A549 (cell line): Measurements from ENCODE around the gene CFLAR. TPM values are rescaled to one million over a fixed set of nuclear protein-coding genes. Genes with fewer than 3 reads are reported as not detected.

Experiments used
- ATAC-seq, 2 experiments: fragments of 200-7000 bp in 1 of 2; fragments of >200 bp in 1 of 2; cut with Nextera tagmentation in 1 of 2; cut with Tn5 transposase in 1 of 2; 3 replicates each; pipeline versions ENCODE4 v1.8.0 to v1.9.1; 2018 to 2020; ENCODE audit warnings: mild to moderate bottlenecking in 1 of 2, moderate library complexity in 1 of 2
- CTCF ChIA-PET: fragments of 300-600 bp; sonication (Branson Sonifier 250); formaldehyde crosslinking; extraction: SDS; loops from one replicate; lab custom pipeline; 2021; ENCODE audit warnings: antibody characterized with exemption, inconsistent platforms; lab: Yijun Ruan, JAX
- POLR2A ChIA-PET: fragments of 350-600 bp; formaldehyde crosslinking; extraction: SDS; loops from one replicate; lab custom pipeline; 2021; ENCODE audit warnings: antibody characterized with exemption, inconsistent platforms; lab: Yijun Ruan, JAX
- DNase-seq, 2 experiments: peaks; one replicate each; pipeline versions ENCODE4 v3.0.0 to v3.0.0-alpha.2; 2011 to 2016; ENCODE audit warnings: low read depth in 1 of 2, low spot score in 1 of 2
- FAIRE-seq: peaks from 2 replicates; lab custom pipeline; 2011; peaks lifted over from hg19 to GRCh38; lab: Jason Lieb, UNC
- H3K27ac ChIP-seq, 2 experiments: fragments of >200 bp; sonication (Bioruptor Twin); formaldehyde crosslinking; 3 replicates each; pipeline ENCODE4 v1.5.1; 2016 to 2017
- H3K4me1 ChIP-seq: fragments of >200 bp; sonication (Bioruptor Twin); formaldehyde crosslinking; 3 replicates; pipeline ENCODE4 v1.6.1; 2016
- H3K4me2 ChIP-seq: fragments of >200 bp; sonication (Bioruptor Twin); formaldehyde crosslinking; 3 replicates; pipeline ENCODE4 v1.6.1; 2016
- H3K4me3 ChIP-seq: fragments of >200 bp; sonication (Bioruptor Twin); formaldehyde crosslinking; 3 replicates; pipeline ENCODE4 v1.5.1; 2016
- H3K9me3 ChIP-seq: fragments of >200 bp; sonication (Bioruptor Twin); formaldehyde crosslinking; 3 replicates; pipeline ENCODE4 v1.6.1; 2016
- ATOH8 ChIP-seq: fragments of 250-450 bp; sonication (Bioruptor Pico); IDR thresholded peaks from 2 replicates; pipeline ENCODE4 v1.5.0; 2020; ENCODE audit warnings: low read depth, mild to moderate bottlenecking, moderate library complexity
- EP300 ChIP-seq, 2 experiments: fragments of >200 bp; sonication (Bioruptor Twin); formaldehyde crosslinking; IDR thresholded peaks; 2 replicates in 1 of 2; 3 replicates in 1 of 2; pipeline ENCODE4 v1.6.1; 2016 to 2017
- FOSB ChIP-seq: fragments of 250-450 bp; sonication (Bioruptor Pico); IDR thresholded peaks from 2 replicates; pipeline ENCODE4 v1.5.0; 2020; ENCODE audit warnings: mild to moderate bottlenecking, moderate library complexity
- HMGXB4 ChIP-seq: fragments of 250-450 bp; sonication (Bioruptor Pico); IDR thresholded peaks from 2 replicates; pipeline ENCODE4 v1.5.0; 2021; ENCODE audit warnings: mild to moderate bottlenecking, moderate library complexity, borderline replicate concordance
- HOXB13 ChIP-seq: fragments of 250-450 bp; sonication (Bioruptor Pico); IDR thresholded peaks from 2 replicates; pipeline ENCODE4 v1.5.0; 2020; ENCODE audit warnings: low read depth, mild to moderate bottlenecking, moderate library complexity
- HOXB5 ChIP-seq: fragments of 250-450 bp; sonication (Bioruptor Pico); IDR thresholded peaks from 2 replicates; pipeline ENCODE4 v1.5.0; 2020; ENCODE audit warnings: mild to moderate bottlenecking, moderate library complexity
- KDM1A ChIP-seq: fragments of 200-600 bp; sonication (generic); IDR thresholded peaks from 2 replicates; pipeline ENCODE4 v1.6.1; 2016; ENCODE audit warnings: low read depth, mild to moderate bottlenecking
- MAFK ChIP-seq: fragments of 450-650 bp; IDR thresholded peaks from 2 replicates; pipeline ENCODE4 v1.6.1; 2014; ENCODE audit not compliant: partially characterized antibody
- MAX ChIP-seq: IDR thresholded peaks from 2 replicates; pipeline ENCODE4 v1.6.1; 2012
- MAZ ChIP-seq: fragments of 150-350 bp; IDR thresholded peaks from 2 replicates; pipeline ENCODE4 v1.6.1; 2014; ENCODE audit warnings: antibody characterized with exemption, low read depth, low read length, borderline replicate concordance
- NPAS2 ChIP-seq: fragments of 250-450 bp; sonication (Bioruptor Pico); IDR thresholded peaks from 2 replicates; pipeline ENCODE4 v1.8.0; 2022; ENCODE audit warnings: mild to moderate bottlenecking, moderate library complexity, borderline replicate concordance
- POLR2A ChIP-seq: IDR thresholded peaks from 2 replicates; pipeline ENCODE4 v1.6.1; 2012; ENCODE audit warnings: mild to moderate bottlenecking, low read length
- POLR2AphosphoS2 ChIP-seq: conservative IDR thresholded peaks from 2 replicates; pipeline ENCODE4 v1.6.1; 2012; ENCODE audit warnings: low read length, improper control_type of control experiment, inconsistent platforms
- RAD21 ChIP-seq, 2 experiments: fragments of >200 bp in 1 of 2; sonication (Bioruptor Twin) in 1 of 2; formaldehyde crosslinking in 1 of 2; IDR thresholded peaks in 1 of 2; conservative IDR thresholded peaks in 1 of 2; 2 replicates in 1 of 2; 3 replicates in 1 of 2; pipeline ENCODE4 v1.6.1; 2012 to 2018; ENCODE audit warnings: inconsistent platforms in 1 of 2
- RCOR1 ChIP-seq: fragments of 150-350 bp; IDR thresholded peaks from 2 replicates; pipeline ENCODE4 v1.6.1; 2014; ENCODE audit warnings: antibody characterized with exemption, low read length, low read depth
- REST ChIP-seq: fragments of 200-600 bp; sonication (generic); IDR thresholded peaks from 2 replicates; pipeline ENCODE4 v1.6.1; 2016; ENCODE audit warnings: antibody characterized with exemption, mild to moderate bottlenecking, moderate library complexity
- RNF2 ChIP-seq: fragments of 200-600 bp; sonication (generic); IDR thresholded peaks from 2 replicates; pipeline ENCODE4 v1.6.1; 2016; ENCODE audit warnings: low read depth, mild to moderate bottlenecking, antibody characterized with exemption, moderate library complexity, borderline replicate concordance
- SMC3 ChIP-seq: fragments of >200 bp; sonication (Bioruptor Twin); formaldehyde crosslinking; IDR thresholded peaks from 3 replicates; pipeline ENCODE4 v1.6.1; 2018; ENCODE audit warnings: inconsistent platforms
- SREBF2 ChIP-seq: fragments of 450-650 bp; IDR thresholded peaks from 2 replicates; pipeline ENCODE4 v1.6.1; 2014; ENCODE audit warnings: mild to moderate bottlenecking, moderate library complexity
- TFCP2L1 ChIP-seq: fragments of 250-450 bp; sonication (Bioruptor Pico); IDR thresholded peaks from 2 replicates; pipeline ENCODE4 v1.5.0; 2021; ENCODE audit warnings: mild to moderate bottlenecking
- TP53 ChIP-seq: fragments of 250-450 bp; sonication (Bioruptor Pico); IDR thresholded peaks from 2 replicates; pipeline ENCODE4 v1.5.0; 2021; ENCODE audit warnings: mild to moderate bottlenecking, moderate library complexity
- ZSCAN20 ChIP-seq: fragments of 250-450 bp; sonication (Bioruptor Pico); IDR thresholded peaks from 2 replicates; pipeline ENCODE4 v1.8.0; 2022; ENCODE audit warnings: mild to moderate bottlenecking, moderate library complexity
- WGBS: methylation state at CpG from one replicate; pipeline ENCODE4 v1.1.6; 2017; ENCODE audit errors: missing lambda C conversion rate; 5-methylcytosine and 5-hydroxymethylcytosine counted together
- polyA plus RNA-seq, 4 experiments: library from polyadenylated mRNA; depleted of rRNA in 3 of 4; stranded (reverse); fragments of >200 nt; fragmentation: RNase III in 1 of 4; extraction: RNeasy Plus Mini Kit Qiagen cat#74134 plus additional on column Dnase treatment in 1 of 4; gene quantifications; 2 replicates in 3 of 4; 3 replicates in 1 of 4; pipeline ENCODE4 v1.2.3, GENCODE V29; 2011 to 2017

Gene CFLAR
- polyA plus RNA-seq, 2 of the 4 experiments (the other 2 are of a cell fraction) = 56.5 to 89.4 TPM

- TF ChIP-seq TFCP2L1 (no peak), HMGXB4 (CRISPR knock-in tag) (no peak), POLR2A (no peak), MAX (no peak), HOXB13 (no peak), ZSCAN20 (no peak), RCOR1 (no peak), POLR2AphosphoS2 (no peak), RNF2 (no peak), HOXB5 (CRISPR knock-in tag) (no peak), TP53 (CRISPR knock-in tag) (no peak), REST (no peak), KDM1A (no peak), NPAS2 (CRISPR knock-in tag) (no peak), MAFK (no peak), SMC3 (no peak), ATOH8 (CRISPR knock-in tag) (no peak), EP300 (IDR thresholded peaks at IDR 0.05) (no peak), SREBF2 (no peak), FOSB (CRISPR knock-in tag) (no peak)
- Histone ChIP-seq H3K9me3 (no peaks in the 10 kb centered on the region), H3K4me2 (no peak overlapping the region), H3K4me3 (no peak overlapping the region), H3K27ac (no peak overlapping the region), H3K4me1 (no peaks in the 10 kb centered on the region)
- CTCF ChIA-PET = interaction anchor here (0.8 kb wide), 1 partner anchor 15 kb away, joined by 3 read pairs; no protein-coding TSS in a partner anchor
- no peak for FAIRE-seq
- 79% methylated on average over 4 of the region's 4 CpGs for WGBS
- no peak for DNase-seq
- POLR2A ChIA-PET = no interaction called here
- ATAC-seq = no peak
Observed at GRCh38 chr2:201197781-201198180, 81.8 kb downstream of the CFLAR start.

- no peak overlapping the region for H3K4me2 ChIP-seq
- H3K27ac ChIP-seq = no peak overlapping the region
- FAIRE-seq (no peak), ATAC-seq (no peak), DNase-seq (no peak)
- no peaks in the 10 kb centered on the region for H3K9me3 ChIP-seq
- TF ChIP-seq MAZ (no peak), RAD21 (conservative IDR thresholded peaks at IDR 0.05 in 1 of 2, IDR thresholded peaks at IDR 0.05 in 1 of 2) (no peak), ZSCAN20 (no peak), HOXB5 (CRISPR knock-in tag) (no peak)
- no peaks in the 10 kb centered on the region for H3K4me1 ChIP-seq
- 89% methylated on average over 5 of the region's 5 CpGs for WGBS
- ChIA-PET CTCF (no interaction called here), POLR2A (no interaction called here)
- H3K4me3 ChIP-seq = no peak overlapping the region
Observed at GRCh38 chr2:201199847-201200246, 83.9 kb downstream of the CFLAR start.
